HTR-8/SVneo (cell line): Measurements from ENCODE around the gene ZNF212.

ENCODE experiments used
- DNase-seq: peaks from one replicate; pipeline ENCODE4 v3.0.0; 2011; ENCODE audit warnings: low spot score, mixed read lengths; ENCODE audit not compliant: insufficient read length
- FAIRE-seq: peaks from 2 replicates; lab custom pipeline; 2011; peaks lifted over from hg19 to GRCh38; lab: Jason Lieb, UNC

ZNF212 gene

GRCh38 chr7:149300620-149301285 is 61.3 kb downstream of the ZNF212 start:
- DNase-seq = no peak
- FAIRE-seq = no peak

DNA sequence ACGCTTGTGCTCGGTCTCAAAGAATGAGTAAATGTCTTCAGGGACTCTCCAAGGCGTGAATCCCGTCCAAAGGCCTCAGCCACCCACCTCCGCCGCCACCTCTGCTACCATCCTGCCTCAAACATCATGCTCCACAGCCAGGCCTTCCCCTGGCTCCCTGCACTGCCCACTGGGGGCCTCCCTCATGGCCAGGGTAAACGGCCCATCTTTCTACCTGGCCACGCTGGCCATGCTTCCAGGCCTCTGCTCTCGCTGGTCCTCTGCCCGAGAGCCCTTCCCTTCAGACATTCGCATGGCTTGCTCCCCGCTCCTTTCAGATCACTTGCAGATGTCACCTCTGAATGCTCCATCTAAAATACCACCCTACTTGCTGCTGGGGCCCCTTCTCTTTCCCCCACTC is 62.8 kb downstream of the ZNF212 start:
- FAIRE-seq = no peak
- DNase-seq = no peak

DNA sequence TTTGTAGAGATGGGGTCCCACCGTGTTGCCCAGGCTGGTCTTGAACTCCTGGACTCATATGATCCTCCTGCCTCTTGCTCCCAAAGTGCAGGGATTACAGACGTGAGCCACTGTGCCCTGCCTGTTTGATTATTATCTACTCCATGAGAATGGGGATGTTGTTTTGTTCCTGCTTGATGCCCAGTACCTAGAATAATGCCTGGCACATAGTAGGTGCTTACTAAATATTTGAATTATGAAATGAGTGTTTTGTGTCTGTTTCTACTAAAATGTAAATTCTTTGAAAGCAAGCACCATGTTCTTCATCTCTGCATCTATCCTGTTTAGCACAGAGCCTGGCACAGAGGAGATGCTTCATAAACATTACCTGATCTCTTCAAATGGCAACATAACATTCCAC is 63.4 kb downstream of the ZNF212 start:
- DNase-seq (no peak), FAIRE-seq (no peak)

DNA sequence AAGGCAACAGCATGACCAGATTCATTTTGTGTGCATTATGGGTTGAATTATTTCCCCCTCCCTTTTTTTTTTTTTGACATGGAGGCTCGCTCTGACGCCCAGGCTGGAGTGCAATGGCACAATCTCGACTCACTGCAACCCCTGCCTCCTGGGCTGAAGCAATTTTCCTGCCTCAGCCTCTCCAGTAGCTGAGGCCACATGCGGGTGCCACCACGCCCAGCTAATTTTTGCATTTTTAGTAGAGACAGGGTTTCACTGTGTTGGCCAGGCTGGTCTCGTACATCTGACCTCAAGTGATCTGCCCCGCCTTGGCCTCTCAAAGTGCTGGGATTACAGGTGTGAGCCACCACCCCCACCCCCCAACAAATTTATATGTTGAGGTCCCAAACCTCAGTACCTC is 64.6 kb downstream of the ZNF212 start:
- DNase-seq = no peak
- FAIRE-seq = no peak
